Measurements from ENCODE around the gene CARS2.

DNA sequence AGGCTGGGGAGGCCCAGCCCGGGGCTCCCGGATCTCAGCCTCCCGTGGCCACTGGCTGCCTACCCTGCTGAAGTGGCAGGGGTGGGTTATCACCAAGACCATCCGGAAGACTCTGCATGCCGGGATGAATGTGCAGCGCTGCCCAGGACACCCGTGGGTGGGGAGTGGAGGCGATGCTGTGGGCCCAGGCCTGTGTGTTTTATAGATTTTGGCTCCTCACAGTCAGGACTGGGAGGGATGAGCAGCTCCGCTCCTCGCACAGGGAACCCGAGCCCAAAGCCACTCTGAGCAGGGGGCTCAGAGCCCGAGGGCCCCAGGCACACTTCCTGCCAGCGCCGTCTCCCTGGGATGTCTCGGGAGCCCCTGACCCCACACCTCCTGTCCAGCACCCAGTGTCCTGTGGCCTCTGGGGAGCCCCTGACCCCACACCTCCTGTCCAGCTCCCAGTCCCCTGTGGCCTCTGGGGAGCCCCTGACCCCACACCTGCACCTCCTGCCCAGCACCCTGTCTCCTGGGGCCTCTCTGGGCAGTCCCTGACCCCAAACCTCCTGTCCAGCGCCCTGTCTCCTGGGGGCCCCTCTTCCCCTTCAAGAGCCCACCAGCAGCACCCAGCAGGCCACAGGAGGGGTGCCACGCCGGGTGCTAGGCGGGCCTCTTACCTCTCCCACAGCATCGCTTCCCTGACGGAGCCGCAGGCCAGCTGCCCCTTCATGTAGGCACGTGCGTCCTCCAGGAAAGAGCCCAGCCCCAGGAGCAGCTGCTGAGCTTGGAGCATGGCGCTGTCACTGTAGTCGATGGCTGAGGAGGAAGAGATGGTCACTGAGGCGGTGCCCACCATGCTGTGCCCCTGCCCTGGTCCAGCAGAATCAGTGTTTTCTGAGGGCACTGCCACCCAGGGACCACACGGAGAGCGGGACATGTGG is 59.2 kb downstream of the CARS2 start:
- TF ChIP-seq POLR2A (IDR thresholded peaks at IDR 0.05), result no peak
- TF ChIP-seq, protein P1, sequence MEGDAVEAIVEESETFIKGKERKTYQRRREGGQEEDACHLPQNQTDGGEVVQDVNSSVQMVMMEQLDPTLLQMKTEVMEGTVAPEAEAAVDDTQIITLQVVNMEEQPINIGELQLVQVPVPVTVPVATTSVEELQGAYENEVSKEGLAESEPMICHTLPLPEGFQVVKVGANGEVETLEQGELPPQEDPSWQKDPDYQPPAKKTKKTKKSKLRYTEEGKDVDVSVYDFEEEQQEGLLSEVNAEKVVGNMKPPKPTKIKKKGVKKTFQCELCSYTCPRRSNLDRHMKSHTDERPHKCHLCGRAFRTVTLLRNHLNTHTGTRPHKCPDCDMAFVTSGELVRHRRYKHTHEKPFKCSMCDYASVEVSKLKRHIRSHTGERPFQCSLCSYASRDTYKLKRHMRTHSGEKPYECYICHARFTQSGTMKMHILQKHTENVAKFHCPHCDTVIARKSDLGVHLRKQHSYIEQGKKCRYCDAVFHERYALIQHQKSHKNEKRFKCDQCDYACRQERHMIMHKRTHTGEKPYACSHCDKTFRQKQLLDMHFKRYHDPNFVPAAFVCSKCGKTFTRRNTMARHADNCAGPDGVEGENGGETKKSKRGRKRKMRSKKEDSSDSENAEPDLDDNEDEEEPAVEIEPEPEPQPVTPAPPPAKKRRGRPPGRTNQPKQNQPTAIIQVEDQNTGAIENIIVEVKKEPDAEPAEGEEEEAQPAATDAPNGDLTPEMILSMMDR (IDR thresholded peaks at IDR 0.05 in 4 of 5, conservative IDR thresholded peaks at IDR 0.05 in 1 of 5), result no peak
